WI38 (cell line): ENCODE results near the gene EPHA1.

ENCODE experiments used
- H3K4me3 ChIP-seq: 2 replicates; pipeline ENCODE4 v1.5.1; 2011; ENCODE audit warnings: low read depth, mild to moderate bottlenecking, control low read depth, low read length
- CTCF ChIP-seq: IDR thresholded peaks from 2 replicates; pipeline ENCODE4 v1.5.1; 2012; ENCODE audit warnings: low read depth, mild to moderate bottlenecking, control low read depth, low read length

EPHA1 gene

GRCh38 chr7:143390104-143390772 lies 18.4 kb downstream of the EPHA1 start:
- no peak for TF ChIP-seq CTCF
- no peak overlapping the region for H3K4me3 ChIP-seq

- no peak overlapping the region for H3K4me3 ChIP-seq
- no peak for TF ChIP-seq CTCF
These were observed 19.1 kb downstream of the EPHA1 start for GRCh38 chr7:143389316-143390103.

GRCh38 chr7:143388491-143389101 lies 20.1 kb downstream of the EPHA1 start:
- no peak for TF ChIP-seq CTCF
- no peak overlapping the region for H3K4me3 ChIP-seq

GRCh38 chr7:143388051-143388450 lies 20.6 kb downstream of the EPHA1 start:
- TF ChIP-seq CTCF = no peak
- no peak overlapping the region for H3K4me3 ChIP-seq

GRCh38 chr7:143387156-143387975 lies 21.3 kb downstream of the EPHA1 start:
- H3K4me3 ChIP-seq = no peak overlapping the region
- no peak for TF ChIP-seq CTCF

- no peak for TF ChIP-seq CTCF
- H3K4me3 ChIP-seq = no peak overlapping the region
These were observed 22.5 kb downstream of the EPHA1 start for GRCh38 chr7:143385891-143386781.
